Activated naive CD8-positive, alpha-beta T cell treated with anti-CD3 and anti-CD28 coated beads, Interleukin-2, amount 50 U/mL, for 24 hours (primary cell): ENCODE results near the gene UNC93B1.

Experiments
- ATAC-seq: fragments of 150-1000 bp; cut with Tn5 transposase; one replicate; pipeline ENCODE4 v1.10.0; 2021
- DNase-seq: peaks from one replicate; pipeline ENCODE4 v3.0.0; 2021
- H3K27ac Mint-ChIP-seq: one replicate; pipeline ENCODE4 v1.8.0; 2021; ENCODE audit warnings: mild to moderate bottlenecking, mixed read lengths
- H3K27me3 Mint-ChIP-seq: one replicate; pipeline ENCODE4 v1.8.0; 2021; ENCODE audit warnings: mixed read lengths
- H3K36me3 Mint-ChIP-seq: one replicate; pipeline ENCODE4 v1.8.0; 2021; ENCODE audit warnings: low read depth, mixed read lengths
- H3K4me1 Mint-ChIP-seq: one replicate; pipeline ENCODE4 v1.8.0; 2021; ENCODE audit warnings: mixed read lengths
- H3K4me3 Mint-ChIP-seq: one replicate; pipeline ENCODE4 v1.8.0; 2021; ENCODE audit warnings: mild to moderate bottlenecking, moderate library complexity, mixed read lengths
- H3K9me3 Mint-ChIP-seq: one replicate; pipeline ENCODE4 v1.8.0; 2021; ENCODE audit warnings: mixed read lengths

Gene UNC93B1

GRCh38 chr11:68018730-68019190 lies 14.9 kb upstream of the UNC93B1 start:
- Mint-ChIP-seq H3K36me3 (no peaks in the 10 kb centered on the region), H3K4me1 (no peaks in the 10 kb centered on the region), H3K27ac (no peak overlapping the region), H3K4me3 (no peak overlapping the region), H3K27me3 (peaks cover 2% of the 10 kb centered on the region), H3K9me3 (no peaks in the 10 kb centered on the region)
- DNase-seq (no peak), ATAC-seq (no peak)

GRCh38 chr11:68017980-68018729 lies 14.3 kb upstream of the UNC93B1 start:
- peaks cover 2% of the 10 kb centered on the region for H3K27me3 Mint-ChIP-seq

GRCh38 chr11:68016904-68017817 lies 13.3 kb upstream of the UNC93B1 start:
- Mint-ChIP-seq H3K27me3 (peaks cover 2% of the 10 kb centered on the region), H3K4me1 (no peaks in the 10 kb centered on the region), H3K9me3 (no peaks in the 10 kb centered on the region), H3K36me3 (no peaks in the 10 kb centered on the region), H3K27ac (no peak overlapping the region), H3K4me3 (no peak overlapping the region)
- no peak for DNase-seq
- ATAC-seq = no peak

More at GRCh38 chr11:68017980-68018729, 14.3 kb upstream of the UNC93B1 start:
- no peaks in the 10 kb centered on the region for H3K36me3 Mint-ChIP-seq
- H3K9me3 Mint-ChIP-seq = no peaks in the 10 kb centered on the region
- DNase-seq (no peak), ATAC-seq (no peak)
- no peaks in the 10 kb centered on the region for H3K4me1 Mint-ChIP-seq
- no peak overlapping the region for H3K4me3 Mint-ChIP-seq
- no peak overlapping the region for H3K27ac Mint-ChIP-seq

- Mint-ChIP-seq H3K27me3 (peaks cover 2% of the 10 kb centered on the region), H3K4me1 (no peaks in the 10 kb centered on the region), H3K9me3 (no peaks in the 10 kb centered on the region), H3K27ac (no peak overlapping the region), H3K36me3 (no peaks in the 10 kb centered on the region), H3K4me3 (no peak overlapping the region)
- ATAC-seq (no peak), DNase-seq (no peak)
These were observed 12.4 kb upstream of the UNC93B1 start for GRCh38 chr11:68016161-68016903.

GRCh38 chr11:68015467-68015866 lies 11.6 kb upstream of the UNC93B1 start:
- no peaks in the 10 kb centered on the region for H3K4me1 Mint-ChIP-seq
- H3K4me3 Mint-ChIP-seq = no peak overlapping the region
- ATAC-seq (no peak), DNase-seq (no peak)
- no peaks in the 10 kb centered on the region for H3K9me3 Mint-ChIP-seq
- H3K27ac Mint-ChIP-seq = no peak overlapping the region
- no peaks in the 10 kb centered on the region for H3K36me3 Mint-ChIP-seq
- peaks cover 4% of the 10 kb centered on the region for H3K27me3 Mint-ChIP-seq

- Mint-ChIP-seq H3K27me3 (peaks cover 4% of the 10 kb centered on the region), H3K9me3 (no peaks in the 10 kb centered on the region), H3K4me1 (no peaks in the 10 kb centered on the region), H3K27ac (no peak overlapping the region), H3K36me3 (no peaks in the 10 kb centered on the region), H3K4me3 (no peak overlapping the region)
- DNase-seq (no peak), ATAC-seq (no peak)
These were observed 11.1 kb upstream of the UNC93B1 start for GRCh38 chr11:68014947-68015447.

GRCh38 chr11:68014157-68014946 lies 10.5 kb upstream of the UNC93B1 start:
- no peak for DNase-seq
- peak; percentile 53 for ATAC-seq
- no peak overlapping the region for H3K27ac Mint-ChIP-seq
- H3K27me3 Mint-ChIP-seq = peaks cover 2% of the 10 kb centered on the region
- peaks cover 4% of the 10 kb centered on the region for H3K4me1 Mint-ChIP-seq
- H3K4me3 Mint-ChIP-seq = no peak overlapping the region
- no peaks in the 10 kb centered on the region for H3K36me3 Mint-ChIP-seq
- no peaks in the 10 kb centered on the region for H3K9me3 Mint-ChIP-seq

GRCh38 chr11:68013611-68014156 lies 9.8 kb upstream of the UNC93B1 start:
- Mint-ChIP-seq H3K9me3 (no peaks in the 10 kb centered on the region), H3K4me1 (peaks cover 8% of the 10 kb centered on the region), H3K27me3 (peaks cover 2% of the 10 kb centered on the region), H3K27ac (no peak overlapping the region), H3K36me3 (no peaks in the 10 kb centered on the region), H3K4me3 (no peak overlapping the region)
- ATAC-seq = no peak
- DNase-seq = no peak

- H3K4me3 Mint-ChIP-seq = no peak overlapping the region
- ATAC-seq (no peak), DNase-seq (no peak)
- H3K27ac Mint-ChIP-seq = no peak overlapping the region
- H3K9me3 Mint-ChIP-seq = no peaks in the 10 kb centered on the region
- no peaks in the 10 kb centered on the region for H3K36me3 Mint-ChIP-seq
- H3K27me3 Mint-ChIP-seq = peaks cover 2% of the 10 kb centered on the region
- H3K4me1 Mint-ChIP-seq = peaks cover 8% of the 10 kb centered on the region
These were observed 9.1 kb upstream of the UNC93B1 start for GRCh38 chr11:68012843-68013610.

- ATAC-seq (no peak), DNase-seq (no peak)
- peaks cover 2% of the 10 kb centered on the region for H3K27me3 Mint-ChIP-seq
- H3K4me3 Mint-ChIP-seq = no peak overlapping the region
- H3K27ac Mint-ChIP-seq = no peak overlapping the region
- H3K4me1 Mint-ChIP-seq = peaks cover 8% of the 10 kb centered on the region
- no peaks in the 10 kb centered on the region for H3K9me3 Mint-ChIP-seq
- H3K36me3 Mint-ChIP-seq = no peaks in the 10 kb centered on the region
These were observed 8.3 kb upstream of the UNC93B1 start for GRCh38 chr11:68012044-68012842.

- H3K4me3 Mint-ChIP-seq = no peak overlapping the region
- no peak overlapping the region for H3K27ac Mint-ChIP-seq
- peaks cover 8% of the 10 kb centered on the region for H3K4me1 Mint-ChIP-seq
- peaks cover 2% of the 10 kb centered on the region for H3K27me3 Mint-ChIP-seq
- H3K36me3 Mint-ChIP-seq = no peaks in the 10 kb centered on the region
- ATAC-seq (no peak), DNase-seq (no peak)
- H3K9me3 Mint-ChIP-seq = no peaks in the 10 kb centered on the region
These were observed 7.4 kb upstream of the UNC93B1 start for GRCh38 chr11:68011051-68011943.
